D721Med (cell line): ENCODE measurements around the gene SPATA31C1.

Source experiments
- DNase-seq: peaks from one replicate; pipeline ENCODE4 v3.0.0; 2011; ENCODE audit warnings: low spot score; ENCODE audit not compliant: insufficient read length
- FAIRE-seq: peaks from 2 replicates; lab custom pipeline; 2011; peaks lifted over from hg19 to GRCh38; lab: Jason Lieb, UNC
- TF ChIP-seq, protein P1 (sequence below): IDR thresholded peaks from 2 replicates; pipeline ENCODE4 v1.5.1; 2012; ENCODE audit warnings: mild to moderate bottlenecking, control low read depth; ENCODE audit not compliant: insufficient read depth; ENCODE audit errors: missing control alignments

Gene SPATA31C1

DNA sequence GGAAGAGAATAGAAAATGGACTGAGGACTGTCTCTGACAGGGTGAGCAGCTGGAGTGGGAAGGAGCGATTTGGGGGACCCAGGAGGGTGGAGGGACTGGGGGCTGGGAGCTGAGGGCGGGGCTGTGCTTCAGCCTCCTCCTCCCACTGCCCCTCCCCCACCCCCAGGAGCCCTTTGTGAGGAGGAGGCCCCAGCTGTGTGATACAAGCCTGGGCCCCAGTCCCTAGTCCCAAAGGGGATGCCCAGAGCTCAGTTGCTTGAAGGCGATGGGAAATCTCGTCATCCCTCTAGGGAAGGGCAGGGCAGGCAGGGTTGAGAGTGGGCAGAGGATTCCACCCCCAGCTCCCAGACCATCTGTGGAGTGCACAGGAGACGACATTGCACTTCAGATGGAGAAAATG is 35.1 kb upstream of the SPATA31C1 start, which contains the start of gene SPATA31E1:
TSS of gene SPATA31E1 (plus strand) at position 251 of the 400 bp plus-strand sequence. CDS start at position 266, 15 bp downstream.
- DNase-seq = no peak
- TF ChIP-seq, protein P1, sequence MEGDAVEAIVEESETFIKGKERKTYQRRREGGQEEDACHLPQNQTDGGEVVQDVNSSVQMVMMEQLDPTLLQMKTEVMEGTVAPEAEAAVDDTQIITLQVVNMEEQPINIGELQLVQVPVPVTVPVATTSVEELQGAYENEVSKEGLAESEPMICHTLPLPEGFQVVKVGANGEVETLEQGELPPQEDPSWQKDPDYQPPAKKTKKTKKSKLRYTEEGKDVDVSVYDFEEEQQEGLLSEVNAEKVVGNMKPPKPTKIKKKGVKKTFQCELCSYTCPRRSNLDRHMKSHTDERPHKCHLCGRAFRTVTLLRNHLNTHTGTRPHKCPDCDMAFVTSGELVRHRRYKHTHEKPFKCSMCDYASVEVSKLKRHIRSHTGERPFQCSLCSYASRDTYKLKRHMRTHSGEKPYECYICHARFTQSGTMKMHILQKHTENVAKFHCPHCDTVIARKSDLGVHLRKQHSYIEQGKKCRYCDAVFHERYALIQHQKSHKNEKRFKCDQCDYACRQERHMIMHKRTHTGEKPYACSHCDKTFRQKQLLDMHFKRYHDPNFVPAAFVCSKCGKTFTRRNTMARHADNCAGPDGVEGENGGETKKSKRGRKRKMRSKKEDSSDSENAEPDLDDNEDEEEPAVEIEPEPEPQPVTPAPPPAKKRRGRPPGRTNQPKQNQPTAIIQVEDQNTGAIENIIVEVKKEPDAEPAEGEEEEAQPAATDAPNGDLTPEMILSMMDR = no peak
- no peak for FAIRE-seq

- TF ChIP-seq, protein P1 = no peak
- DNase-seq (no peak), FAIRE-seq (no peak)
Observed at GRCh38 chr9:87883274-87883673, 34.5 kb upstream of the SPATA31C1 start.

DNA sequence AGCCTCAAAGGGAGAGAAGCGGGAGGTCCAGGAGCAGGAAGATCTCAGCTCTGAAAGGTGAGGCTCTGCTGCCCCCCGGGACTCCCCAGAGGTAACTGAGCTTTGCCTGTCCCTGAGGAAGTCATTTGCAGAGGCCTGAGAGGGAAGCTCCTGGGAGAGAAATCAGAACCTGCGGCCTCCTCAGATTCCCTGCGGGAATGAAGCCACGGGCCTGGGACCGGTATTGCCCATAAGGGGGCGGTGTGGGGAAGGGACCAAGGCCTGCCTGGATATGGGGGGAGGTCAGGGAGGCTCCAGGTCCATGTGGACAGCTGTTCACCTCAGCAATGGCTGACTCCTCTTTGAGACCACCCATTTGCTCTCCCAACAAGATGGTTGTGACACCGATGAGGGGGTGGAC is 33.8 kb upstream of the SPATA31C1 start:
- TF ChIP-seq, protein P1 = no peak
- FAIRE-seq (no peak), DNase-seq (no peak)

DNA sequence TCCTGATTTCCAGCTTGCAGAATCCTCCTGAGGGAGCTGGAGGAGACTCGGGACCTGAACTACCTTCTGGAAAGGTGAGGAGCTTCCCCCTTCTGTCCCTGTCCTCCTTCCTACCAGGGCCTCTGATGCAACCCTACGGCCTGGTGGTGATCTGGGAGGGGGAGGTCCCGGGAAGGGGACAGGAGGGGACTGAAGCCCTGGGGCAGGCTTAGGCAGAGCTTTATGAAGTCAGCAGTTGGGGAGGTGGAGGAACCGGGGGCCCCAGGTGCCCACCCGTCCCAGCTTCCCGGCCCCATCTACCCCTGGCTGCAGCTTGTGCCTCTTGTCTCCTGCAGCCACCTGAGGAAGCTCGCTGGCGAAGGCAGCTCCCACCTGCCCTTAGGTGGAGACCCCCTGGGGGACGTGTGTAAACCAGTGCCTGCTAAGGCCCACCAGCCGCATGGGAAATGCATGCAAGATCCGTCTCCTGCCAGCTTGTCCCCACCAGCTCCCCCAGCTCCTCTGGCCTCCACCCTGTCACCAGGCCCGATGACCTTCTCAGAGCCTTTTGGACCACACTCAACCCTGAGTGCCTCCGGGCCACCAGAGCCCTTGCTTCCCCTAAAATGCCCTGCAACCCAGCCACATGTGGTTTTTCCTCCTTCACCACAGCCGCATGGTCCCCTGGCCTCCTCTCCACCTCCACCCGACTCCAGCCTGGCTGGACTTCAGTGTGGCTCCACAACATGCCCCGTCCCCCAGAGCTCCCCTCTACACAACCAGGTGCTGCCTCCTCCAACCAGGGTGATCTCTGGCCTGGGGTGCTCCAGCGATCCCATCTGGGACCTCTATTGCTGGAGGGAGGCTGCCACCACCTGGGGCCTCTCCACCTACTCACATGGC is 32.9 kb upstream of the SPATA31C1 start:
- FAIRE-seq (no peak), DNase-seq (no peak)
- TF ChIP-seq, protein P1 = no peak

GRCh38 chr9:87885484-87886189 is 32.1 kb upstream of the SPATA31C1 start:
- DNase-seq = no peak
- no peak for FAIRE-seq
- TF ChIP-seq, protein P1 = no peak

DNA sequence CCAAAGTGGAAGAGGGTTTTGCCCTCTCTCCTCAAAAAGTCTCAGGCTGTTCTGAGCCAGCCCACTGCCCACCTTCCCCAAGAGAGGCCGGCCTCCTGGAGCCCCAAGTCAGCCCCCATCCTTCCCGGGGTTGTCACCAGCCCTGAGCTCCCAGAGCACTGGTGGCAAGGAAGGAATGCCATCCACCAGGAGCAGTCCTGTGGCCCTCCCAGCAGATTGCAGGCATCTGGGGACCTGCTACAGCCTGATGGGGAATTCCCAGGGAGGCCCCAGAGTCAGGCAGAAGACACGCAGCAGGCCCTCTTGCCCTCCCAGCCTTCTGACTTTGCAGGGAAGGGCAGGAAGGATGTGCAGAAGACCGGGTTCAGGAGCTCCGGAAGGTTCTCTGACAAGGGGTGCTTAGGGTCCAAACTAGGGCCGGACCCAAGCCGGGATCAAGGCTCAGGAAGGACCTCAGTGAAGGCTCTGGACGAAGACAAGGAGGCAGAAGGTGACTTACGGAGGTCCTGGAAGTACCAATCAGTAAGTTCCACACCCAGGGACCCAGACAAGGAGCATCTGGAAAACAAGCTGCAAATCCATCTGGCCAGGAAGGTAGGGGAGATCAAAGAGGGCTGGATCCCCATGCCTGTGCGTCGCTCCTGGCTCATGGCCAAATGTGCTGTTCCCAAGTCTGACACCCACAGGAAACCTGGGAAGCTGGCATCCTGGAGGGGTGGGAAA is 31.4 kb upstream of the SPATA31C1 start:
- no peak for DNase-seq
- no peak for FAIRE-seq
- TF ChIP-seq, protein P1 = no peak
